Left colon (tissue), 2 donors: ENCODE data around the gene ERAP2. TPM values are rescaled to one million over a fixed set of nuclear protein-coding genes. Genes with fewer than 3 reads are reported as not detected.

Source experiments
- ATAC-seq: fragments of 200-7000 bp; cut with Tn5 transposase; one replicate; pipeline ENCODE4 v1.9.1; 2020; ENCODE audit warnings: mild to moderate bottlenecking, moderate library complexity
- DNase-seq, 2 donors: peaks; one replicate each; pipeline ENCODE4 v3.0.0-alpha.2; 2020
- intact Hi-C, 2 donors: fragments of 100-400 bp; cut with DNase I in 1 of 2; cut with micrococcal nuclease in 1 of 2; formaldehyde crosslinking; loops; one replicate each; pipeline versions ENCODE4 v1.11.2 to v1.14.0; 2022; cut with DNase I, micrococcal nuclease
- total RNA-seq, 2 donors: library from RNA; stranded (reverse); fragmentation: NEBNext Ultra II Directional; extraction: Animal tissue kit (Norgen Biotek cat#: 25700); gene quantifications; one replicate each; pipeline ENCODE4 v1.2.1, GENCODE V29; 2021
- donor health status: DM: no; HTN: no; CAD: no.
- donor health status: DM: yes; HTN: yes; CAD: no.

ERAP2 gene
- total RNA-seq, 2 donors from 2014 or later, result 21.2 to 35.3 TPM

- intact Hi-C loops, result no loop called here
- no peak for ATAC-seq
Measured at GRCh38 chr5:96942078-96942477, 65.8 kb downstream of the ERAP2 start.

GRCh38 chr5:96942911-96943310 lies 66.6 kb downstream of the ERAP2 start:
- intact Hi-C loops, result no loop called here
- ATAC-seq (no peak), DNase-seq (no peak)

More at GRCh38 chr5:96942078-96942477, 65.8 kb downstream of the ERAP2 start:
- no peak for DNase-seq

GRCh38 chr5:96943799-96944198 lies 67.5 kb downstream of the ERAP2 start:
- no peak for ATAC-seq
- intact Hi-C loops, result no loop called here
- DNase-seq, result no peak

- ATAC-seq, result no peak
- intact Hi-C loops, result no loop called here
Measured at GRCh38 chr5:96945144-96945897, 69.0 kb downstream of the ERAP2 start.

GRCh38 chr5:96946381-96946780 lies 70.1 kb downstream of the ERAP2 start:
- DNase-seq (no peak), ATAC-seq (no peak)
- intact Hi-C loops, result no loop called here

More at GRCh38 chr5:96945144-96945897, 69.0 kb downstream of the ERAP2 start:
- DNase-seq, result no peak

GRCh38 chr5:96952118-96952750 lies 75.9 kb downstream of the ERAP2 start:
- DNase-seq (no peak), ATAC-seq (no peak)
- intact Hi-C loops, result no loop called here

GRCh38 chr5:96952974-96953730 lies 76.9 kb downstream of the ERAP2 start:
- intact Hi-C loops, result no loop called here
- ATAC-seq (peak; percentile 99), DNase-seq (peak in 1 of 2 donors; percentile 30)

- no peak for ATAC-seq
Measured at GRCh38 chr5:96957254-96958049, 81.2 kb downstream of the ERAP2 start.

GRCh38 chr5:96958977-96959376 lies 82.7 kb downstream of the ERAP2 start:
- intact Hi-C loops, result no loop called here
- ATAC-seq (no peak), DNase-seq (no peak)

More at GRCh38 chr5:96957254-96958049, 81.2 kb downstream of the ERAP2 start:
- DNase-seq, result no peak
- intact Hi-C loops, result no loop called here

GRCh38 chr5:96961053-96961452 lies 84.8 kb downstream of the ERAP2 start:
- no peak for ATAC-seq
- DNase-seq, result no peak
- intact Hi-C loops, result no loop called here

- intact Hi-C loops, result no loop called here
- DNase-seq, result no peak
Measured at GRCh38 chr5:96962540-96962991, 86.3 kb downstream of the ERAP2 start.

GRCh38 chr5:96963267-96963666 lies 87.0 kb downstream of the ERAP2 start:
- ATAC-seq, result peak; percentile 88
- peak in 1 of 2 donors; percentile 31 for DNase-seq
- intact Hi-C loops, result no loop called here

More at GRCh38 chr5:96962540-96962991, 86.3 kb downstream of the ERAP2 start:
- ATAC-seq, result no peak

- intact Hi-C loops, result no loop called here
- ATAC-seq (no peak), DNase-seq (no peak)
Measured at GRCh38 chr5:96966801-96967200, 90.5 kb downstream of the ERAP2 start.

- DNase-seq (no peak), ATAC-seq (no peak)
- intact Hi-C loops, result no loop called here
Measured at GRCh38 chr5:96967400-96967799, 91.1 kb downstream of the ERAP2 start.

GRCh38 chr5:96968074-96968473 lies 91.8 kb downstream of the ERAP2 start:
- DNase-seq (no peak), ATAC-seq (no peak)
- intact Hi-C loops, result no loop called here

GRCh38 chr5:96968614-96969013 lies 92.3 kb downstream of the ERAP2 start:
- intact Hi-C loops, result no loop called here
- ATAC-seq, result no peak
- no peak for DNase-seq
